GM10266 (cell line): ENCODE measurements around the gene KRT1.

Source experiments
- DNase-seq: peaks from one replicate; pipeline ENCODE4 v3.0.0; 2012; ENCODE audit errors: extremely low spot score
- TF ChIP-seq, protein P1 (sequence below): IDR thresholded peaks from 2 replicates; pipeline ENCODE4 v1.5.1; 2012; ENCODE audit warnings: mild to moderate bottlenecking, low read depth; ENCODE audit not compliant: control insufficient read depth, insufficient read depth; ENCODE audit errors: missing control alignments

The KRT1 gene

GRCh38 chr12:52708010-52708409, 27.8 kb upstream of the KRT1 start:
- no peak for DNase-seq
- TF ChIP-seq, protein P1, sequence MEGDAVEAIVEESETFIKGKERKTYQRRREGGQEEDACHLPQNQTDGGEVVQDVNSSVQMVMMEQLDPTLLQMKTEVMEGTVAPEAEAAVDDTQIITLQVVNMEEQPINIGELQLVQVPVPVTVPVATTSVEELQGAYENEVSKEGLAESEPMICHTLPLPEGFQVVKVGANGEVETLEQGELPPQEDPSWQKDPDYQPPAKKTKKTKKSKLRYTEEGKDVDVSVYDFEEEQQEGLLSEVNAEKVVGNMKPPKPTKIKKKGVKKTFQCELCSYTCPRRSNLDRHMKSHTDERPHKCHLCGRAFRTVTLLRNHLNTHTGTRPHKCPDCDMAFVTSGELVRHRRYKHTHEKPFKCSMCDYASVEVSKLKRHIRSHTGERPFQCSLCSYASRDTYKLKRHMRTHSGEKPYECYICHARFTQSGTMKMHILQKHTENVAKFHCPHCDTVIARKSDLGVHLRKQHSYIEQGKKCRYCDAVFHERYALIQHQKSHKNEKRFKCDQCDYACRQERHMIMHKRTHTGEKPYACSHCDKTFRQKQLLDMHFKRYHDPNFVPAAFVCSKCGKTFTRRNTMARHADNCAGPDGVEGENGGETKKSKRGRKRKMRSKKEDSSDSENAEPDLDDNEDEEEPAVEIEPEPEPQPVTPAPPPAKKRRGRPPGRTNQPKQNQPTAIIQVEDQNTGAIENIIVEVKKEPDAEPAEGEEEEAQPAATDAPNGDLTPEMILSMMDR = no peak

- DNase-seq = no peak
- TF ChIP-seq, protein P1 = no peak
Observed at GRCh38 chr12:52704464-52704863, 24.3 kb upstream of the KRT1 start.

DNA sequence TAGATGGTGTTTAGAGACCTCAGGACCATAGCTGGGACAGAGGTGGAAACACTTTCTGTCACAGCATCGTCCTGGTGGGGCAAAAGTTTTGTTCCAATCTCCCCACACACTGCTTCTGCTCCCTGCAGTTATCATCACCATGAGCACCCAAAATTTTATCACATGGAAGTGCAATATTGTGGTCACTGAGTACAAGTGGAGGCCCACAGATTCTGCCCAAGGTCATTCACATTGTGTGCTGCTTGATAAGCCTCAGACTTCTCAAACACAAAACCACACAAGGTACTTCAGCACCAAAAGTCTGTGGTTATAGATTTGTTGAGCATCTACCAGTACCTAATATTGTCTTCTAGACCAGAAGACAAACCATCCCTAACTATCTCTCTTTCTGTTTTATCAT, 23.7 kb upstream of the KRT1 start:
- TF ChIP-seq, protein P1 = no peak
- DNase-seq = no peak

DNA sequence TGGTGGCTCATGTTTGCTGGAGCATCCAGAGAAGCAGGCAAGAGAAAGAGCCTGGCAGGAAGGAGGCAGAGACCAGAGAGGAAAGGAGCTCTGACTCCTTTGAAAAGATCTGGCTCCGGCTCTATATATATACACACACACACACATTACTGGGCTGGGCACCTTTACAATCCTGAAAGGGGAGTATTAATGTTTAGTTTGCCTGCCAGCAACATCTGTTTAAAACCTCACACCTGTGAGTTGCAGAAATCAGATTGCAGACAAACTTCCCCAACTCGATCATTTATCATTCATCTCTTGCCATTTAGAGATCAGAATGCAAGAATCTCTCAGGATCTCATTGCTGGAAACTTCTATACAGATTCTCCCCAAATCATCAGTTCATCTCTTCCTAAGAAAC, 23.2 kb upstream of the KRT1 start, which contains the start of gene KRT77:
KRT77 (minus strand) TSS at position 101 of the 400 bp plus-strand sequence; CDS start at position 11, 90 bp downstream.
- TF ChIP-seq, protein P1 = no peak
- DNase-seq = no peak

- DNase-seq = no peak
- TF ChIP-seq, protein P1 = no peak
Observed at GRCh38 chr12:52702338-52702737, 22.1 kb upstream of the KRT1 start.

GRCh38 chr12:52701281-52701680, 21.1 kb upstream of the KRT1 start:
- no peak for DNase-seq
- TF ChIP-seq, protein P1 = no peak

GRCh38 chr12:52699960-52700359, 19.8 kb upstream of the KRT1 start:
- TF ChIP-seq, protein P1 = no peak
- no peak for DNase-seq
